Stimulated activated CD8-positive, alpha-beta memory T cell treated with anti-CD3 and anti-CD28 coated beads, Interleukin-7, amount 100 ng/mL, for 48 hours (primary cell): ENCODE measurements around the gene RASIP1.

Experiments used
- DNase-seq, 2 donors: peaks; one replicate each; pipeline ENCODE4 v3.0.0-alpha.2; 2020; ENCODE audit warnings: low read depth in 1 of 2; ENCODE audit errors: extremely low read depth in 1 of 2

RASIP1 gene

DNA sequence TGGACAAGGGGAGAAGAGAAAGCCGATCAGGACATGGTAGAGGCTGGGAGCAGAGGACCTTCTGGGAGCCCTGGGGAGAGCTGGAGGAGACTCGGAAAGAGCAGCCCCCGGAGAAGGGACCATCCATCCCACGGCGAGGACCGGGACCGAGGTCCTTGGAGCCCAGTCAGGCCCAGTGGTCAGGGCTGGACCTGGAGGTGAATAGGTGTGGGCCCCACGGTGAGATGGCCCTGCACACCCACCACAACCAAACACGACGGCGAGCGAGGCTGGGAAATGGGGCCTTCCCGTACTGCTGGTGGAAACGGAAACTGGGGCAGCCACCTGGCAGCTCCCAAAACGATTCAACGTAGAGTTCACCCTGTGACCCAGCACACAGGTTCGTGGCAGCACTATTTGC is 63.9 kb downstream of the RASIP1 start:
- DNase-seq, result no peak

- DNase-seq, result peak; percentile 43 to 65
Measured at GRCh38 chr19:48674921-48675824, 65.2 kb downstream of the RASIP1 start.

- no peak for DNase-seq
Measured at GRCh38 chr19:48674216-48674809, 66.1 kb downstream of the RASIP1 start.

- DNase-seq, result no peak
Measured at GRCh38 chr19:48673436-48674100, 66.8 kb downstream of the RASIP1 start.

- no peak for DNase-seq
Measured at GRCh38 chr19:48672994-48673393, 67.4 kb downstream of the RASIP1 start, which contains the start of gene NTN5. TSS of gene NTN5 (minus strand) at chr19:48673017. CDS start at chr19:48670986, 2,031 bp downstream.

DNA sequence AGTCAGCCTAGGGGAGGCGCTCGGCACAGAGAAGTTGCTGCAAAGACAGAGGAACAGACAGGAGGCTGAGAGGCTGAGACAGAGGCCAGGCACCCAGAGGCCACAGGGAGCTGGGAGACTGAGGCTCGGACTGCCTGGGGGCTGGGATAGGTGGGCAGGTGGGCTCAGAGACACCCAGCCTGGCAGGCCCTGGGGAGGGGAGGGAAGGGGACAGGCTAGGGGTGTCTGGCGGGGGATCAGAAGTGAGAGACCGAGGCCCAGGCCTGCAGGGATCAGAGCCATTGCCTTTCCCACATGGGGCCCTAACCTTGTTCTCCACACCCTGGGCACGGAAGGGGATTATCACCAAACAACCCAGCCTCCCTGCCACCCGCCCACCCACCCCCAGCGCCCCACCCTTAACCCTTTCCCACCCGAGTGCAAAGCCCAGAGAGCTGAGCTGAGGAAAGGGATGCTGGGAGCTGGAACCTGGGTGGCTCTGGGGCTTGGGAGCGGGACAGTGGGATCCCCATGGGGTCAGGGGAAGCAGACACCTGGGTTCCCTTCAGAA is 68.9 kb downstream of the RASIP1 start:
- DNase-seq, result no peak

DNA sequence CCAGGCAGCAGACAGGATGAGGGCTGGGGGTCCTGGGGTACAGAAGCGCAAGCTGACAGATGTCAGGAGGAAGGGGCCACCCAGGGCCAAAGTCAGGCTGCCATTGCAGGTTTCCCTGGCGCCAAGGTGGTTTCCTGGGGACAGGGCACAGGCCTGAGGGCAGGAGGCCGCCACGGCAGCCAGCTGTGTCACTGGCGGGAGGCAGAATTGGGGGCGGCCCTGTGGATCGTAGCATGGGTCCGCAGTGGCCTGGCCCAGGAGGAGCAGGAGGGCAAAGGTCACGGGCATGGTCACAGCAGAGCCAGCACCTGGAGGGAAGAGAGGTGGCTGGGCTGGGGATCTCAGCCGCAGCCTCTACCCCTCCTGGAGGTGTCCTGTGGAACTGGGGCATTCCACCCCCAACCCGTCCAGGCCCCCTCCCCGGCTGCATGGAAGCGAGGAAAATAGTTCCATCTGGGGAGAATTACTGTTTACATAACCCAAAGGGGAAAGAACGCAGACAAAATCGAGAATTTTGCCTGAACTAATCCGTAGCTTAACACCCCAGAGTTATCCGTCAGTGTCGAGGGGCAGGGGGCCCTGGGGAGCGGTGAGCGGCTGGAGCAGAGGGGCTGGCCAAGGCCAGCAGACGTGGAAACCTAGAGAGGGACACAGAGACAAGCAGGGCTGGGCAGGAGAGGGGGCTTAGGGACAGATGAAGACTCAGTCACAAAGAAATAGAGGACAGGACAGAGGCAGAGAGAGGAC is 69.5 kb downstream of the RASIP1 start:
- DNase-seq, result no peak
